Trophoblast cell (in vitro differentiated cells and primary cell): ENCODE data around the gene NACC1.

ENCODE experiments used
- DNase-seq, 2 donors: peaks; one replicate each; pipeline ENCODE4 v3.0.0-alpha.2; 2016
- H2AFZ ChIP-seq: 2 replicates; pipeline ENCODE4 v1.6.1; 2013; ENCODE audit warnings: low read length, moderate library complexity, mild to moderate bottlenecking; ENCODE audit not compliant: insufficient read depth, poor library complexity
- H2AK5ac ChIP-seq: 2 replicates; pipeline ENCODE4 v1.6.1; 2013; ENCODE audit warnings: mild to moderate bottlenecking, low read length
- H2BK120ac ChIP-seq: 2 replicates; pipeline ENCODE4 v1.6.1; 2013; ENCODE audit warnings: low read length, mild to moderate bottlenecking, moderate library complexity; ENCODE audit not compliant: insufficient read depth, poor library complexity
- H2BK12ac ChIP-seq: 2 replicates; pipeline ENCODE4 v1.6.1; 2013; ENCODE audit warnings: mild to moderate bottlenecking, low read length, moderate library complexity
- H2BK5ac ChIP-seq: 2 replicates; pipeline ENCODE4 v1.6.1; 2013; ENCODE audit warnings: low read length, low read depth, moderate library complexity, mild to moderate bottlenecking; ENCODE audit not compliant: poor library complexity
- H3K14ac ChIP-seq: 2 replicates; pipeline ENCODE4 v1.6.1; 2013; ENCODE audit warnings: mild to moderate bottlenecking, low read length
- H3K18ac ChIP-seq: 2 replicates; pipeline ENCODE4 v1.6.1; 2013; ENCODE audit warnings: mild to moderate bottlenecking, low read length
- H3K23ac ChIP-seq: 2 replicates; pipeline ENCODE4 v1.6.1; 2013; ENCODE audit warnings: low read length
- H3K27ac ChIP-seq: 2 replicates; pipeline ENCODE4 v1.5.1; 2013; ENCODE audit warnings: low read depth, mild to moderate bottlenecking, inconsistent platforms, low read length, moderate library complexity
- H3K27me3 ChIP-seq: 2 replicates; pipeline ENCODE4 v1.6.1; 2013; ENCODE audit warnings: inconsistent platforms, mild to moderate bottlenecking, low read length, moderate library complexity; ENCODE audit not compliant: insufficient read depth
- H3K36me3 ChIP-seq, 2 experiments: 1 replicate in 1 of 2; 2 replicates in 1 of 2; pipeline ENCODE4 v1.6.1; 2013; ENCODE audit warnings: low read length in 2 of 2, mild to moderate bottlenecking in 2 of 2, moderate library complexity in 1 of 2; ENCODE audit not compliant: insufficient read depth in 2 of 2, control insufficient read depth in 1 of 2
- H3K4ac ChIP-seq: 2 replicates; pipeline ENCODE4 v1.6.1; 2013; ENCODE audit warnings: low read depth, mild to moderate bottlenecking, low read length, moderate library complexity
- H3K4me1 ChIP-seq, 2 experiments: 1 replicate in 1 of 2; 2 replicates in 1 of 2; pipeline ENCODE4 v1.6.1; 2013; ENCODE audit warnings: low read length in 2 of 2, mild to moderate bottlenecking in 2 of 2, moderate library complexity in 1 of 2; ENCODE audit not compliant: insufficient read depth in 2 of 2, control insufficient read depth in 1 of 2
- H3K4me2 ChIP-seq: 2 replicates; pipeline ENCODE4 v1.6.1; 2013; ENCODE audit warnings: inconsistent platforms, mild to moderate bottlenecking, low read length, moderate library complexity
- H3K4me3 ChIP-seq: 2 replicates; pipeline ENCODE4 v1.5.1; 2013; ENCODE audit warnings: mild to moderate bottlenecking, low read depth, low read length, inconsistent platforms
- H3K79me1 ChIP-seq: one replicate; pipeline ENCODE4 v1.6.1; 2013; ENCODE audit warnings: low read length
- H3K79me2 ChIP-seq: 2 replicates; pipeline ENCODE4 v1.6.1; 2013; ENCODE audit warnings: low read length, mild to moderate bottlenecking; ENCODE audit not compliant: control insufficient read depth, insufficient read depth, poor library complexity
- H3K9ac ChIP-seq: 2 replicates; pipeline ENCODE4 v1.6.1; 2013; ENCODE audit warnings: mild to moderate bottlenecking, low read length
- H3K9me3 ChIP-seq: 2 replicates; pipeline ENCODE4 v1.6.1; 2013; ENCODE audit warnings: low read depth, mild to moderate bottlenecking, control low read depth, inconsistent platforms, low read length; ENCODE audit not compliant: insufficient read depth
- H4K12ac ChIP-seq: 2 replicates; pipeline ENCODE4 v1.6.1; 2013; ENCODE audit warnings: low read depth, mild to moderate bottlenecking, low read length, moderate library complexity
- H4K8ac ChIP-seq: 2 replicates; pipeline ENCODE4 v1.6.1; 2013; ENCODE audit warnings: low read depth, mild to moderate bottlenecking, low read length, moderate library complexity
- H4K91ac ChIP-seq: one replicate; pipeline ENCODE4 v1.6.1; 2013; ENCODE audit warnings: low read depth, mild to moderate bottlenecking, low read length, moderate library complexity
- WGBS: extraction: QIAGEN DNeasy Blood & Tissue Kit; methylation state at CpG from one replicate; pipeline ENCODE4 v1.1.7; 2013; ENCODE audit warnings: missing lambda C conversion rate; ENCODE audit not compliant: insufficient read length, insufficient coverage; ENCODE audit errors: extremely low coverage; 5-methylcytosine and 5-hydroxymethylcytosine counted together

The NACC1 gene

GRCh38 chr19:13076787-13077186 is 41.3 kb upstream of the NACC1 start:
- no peaks in the 10 kb centered on the region for H3K9me3 ChIP-seq
- H3K14ac ChIP-seq: no peak overlapping the region
- H3K36me3 ChIP-seq: no peaks in the 10 kb centered on the region
- no peak overlapping the region for H3K4me3 ChIP-seq
- no peaks in the 10 kb centered on the region for H3K79me1 ChIP-seq
- H2AK5ac ChIP-seq: no peak overlapping the region
- H2BK5ac ChIP-seq: no peak overlapping the region
- no peak overlapping the region for H4K91ac ChIP-seq
- no peak overlapping the region for H3K4me2 ChIP-seq
- H4K12ac ChIP-seq: no peak overlapping the region
- H3K4me1 ChIP-seq: no peaks in the 10 kb centered on the region
- no peak overlapping the region for H3K9ac ChIP-seq
- H3K18ac ChIP-seq: no peak overlapping the region
- no peaks in the 10 kb centered on the region for H3K79me2 ChIP-seq
- no peak for DNase-seq
- H4K8ac ChIP-seq: no peak overlapping the region
- H2BK12ac ChIP-seq: no peak overlapping the region
- no peak overlapping the region for H2AFZ ChIP-seq
- H3K4ac ChIP-seq: no peak overlapping the region
- WGBS: no CpG with 5 or more reads among the region's 6 CpGs
- no peak overlapping the region for H3K27ac ChIP-seq
- no peak overlapping the region for H3K23ac ChIP-seq
- H2BK120ac ChIP-seq: no peak overlapping the region
- H3K27me3 ChIP-seq: peaks cover 25% of the 10 kb centered on the region

GRCh38 chr19:13077240-13077639 is 40.8 kb upstream of the NACC1 start:
- no peak overlapping the region for H3K9ac ChIP-seq
- no peak overlapping the region for H2BK5ac ChIP-seq
- H2BK120ac ChIP-seq: no peak overlapping the region
- no CpG with 5 or more reads among the region's 11 CpGs for WGBS
- H3K23ac ChIP-seq: no peak overlapping the region
- H3K18ac ChIP-seq: no peak overlapping the region
- H3K27ac ChIP-seq: no peak overlapping the region
- no peak overlapping the region for H3K4me2 ChIP-seq
- no peaks in the 10 kb centered on the region for H3K9me3 ChIP-seq
- no peaks in the 10 kb centered on the region for H3K36me3 ChIP-seq
- no peaks in the 10 kb centered on the region for H3K79me2 ChIP-seq
- no peak overlapping the region for H4K8ac ChIP-seq
- no peak overlapping the region for H2BK12ac ChIP-seq
- H3K4me3 ChIP-seq: no peak overlapping the region
- no peaks in the 10 kb centered on the region for H3K79me1 ChIP-seq
- H4K91ac ChIP-seq: no peak overlapping the region
- no peak overlapping the region for H2AK5ac ChIP-seq
- H3K4ac ChIP-seq: no peak overlapping the region
- H3K14ac ChIP-seq: no peak overlapping the region
- H4K12ac ChIP-seq: no peak overlapping the region
- peaks cover 21% of the 10 kb centered on the region for H3K27me3 ChIP-seq
- H2AFZ ChIP-seq: no peak overlapping the region
- H3K4me1 ChIP-seq: no peaks in the 10 kb centered on the region
- DNase-seq: no peak

GRCh38 chr19:13078381-13078780 is 39.7 kb upstream of the NACC1 start:
- H3K79me1 ChIP-seq: no peaks in the 10 kb centered on the region
- no peaks in the 10 kb centered on the region for H3K36me3 ChIP-seq
- no peak for DNase-seq
- no peak overlapping the region for H3K27ac ChIP-seq
- H3K4me2 ChIP-seq: no peak overlapping the region
- no peak overlapping the region for H3K4ac ChIP-seq
- no peak overlapping the region for H3K14ac ChIP-seq
- H3K4me3 ChIP-seq: no peak overlapping the region
- no peak overlapping the region for H2AFZ ChIP-seq
- no peak overlapping the region for H3K18ac ChIP-seq
- H4K12ac ChIP-seq: no peak overlapping the region
- H2BK120ac ChIP-seq: no peak overlapping the region
- H2AK5ac ChIP-seq: no peak overlapping the region
- H3K27me3 ChIP-seq: peaks cover 16% of the 10 kb centered on the region
- WGBS: no CpG with 5 or more reads among the region's 10 CpGs
- no peak overlapping the region for H4K91ac ChIP-seq
- H3K79me2 ChIP-seq: no peaks in the 10 kb centered on the region
- H3K9ac ChIP-seq: no peak overlapping the region
- no peak overlapping the region for H2BK12ac ChIP-seq
- H3K9me3 ChIP-seq: no peaks in the 10 kb centered on the region
- no peak overlapping the region for H3K23ac ChIP-seq
- no peaks in the 10 kb centered on the region for H3K4me1 ChIP-seq
- no peak overlapping the region for H2BK5ac ChIP-seq
- no peak overlapping the region for H4K8ac ChIP-seq

- Histone ChIP-seq H3K4ac (no peak overlapping the region), H2BK120ac (no peak overlapping the region), H3K4me3 (no peak overlapping the region), H3K4me1 (no peaks in the 10 kb centered on the region), H3K27ac (no peak overlapping the region), H3K27me3 (peaks cover 18% of the 10 kb centered on the region), H3K23ac (no peak overlapping the region), H3K18ac (no peak overlapping the region), H3K36me3 (no peaks in the 10 kb centered on the region), H3K14ac (no peak overlapping the region), H2AFZ (no peak overlapping the region), H4K8ac (no peak overlapping the region), H2BK5ac (no peak overlapping the region), H3K9me3 (no peaks in the 10 kb centered on the region), H3K79me1 (no peaks in the 10 kb centered on the region), H4K12ac (no peak overlapping the region), H3K79me2 (no peaks in the 10 kb centered on the region), H3K4me2 (no peak overlapping the region), H3K9ac (no peak overlapping the region), H4K91ac (no peak overlapping the region), H2BK12ac (no peak overlapping the region), H2AK5ac (no peak overlapping the region)
- no peak for DNase-seq
- WGBS: no CpG with 5 or more reads among the region's 12 CpGs
Observed at GRCh38 chr19:13078897-13079541, 39.0 kb upstream of the NACC1 start.
